GM20000 (cell line): Measurements from ENCODE around the gene CTXND2.
"Not testable (repeated sequence)": the region's sequence is repeated elsewhere in the genome, so short reads cannot be mapped to it uniquely, and the experiment has no call there.

Experiments used
- DNase-seq: peaks from one replicate; pipeline ENCODE4 v3.0.0; 2012; ENCODE audit warnings: low spot score
- CTCF ChIP-seq: IDR thresholded peaks from 2 replicates; pipeline ENCODE4 v1.5.1; 2012; ENCODE audit warnings: mild to moderate bottlenecking, control low read depth; ENCODE audit errors: extremely low read depth, missing control alignments

Gene CTXND2

GRCh38 chr1:150863724-150864123 is 23.2 kb upstream of the CTXND2 start:
- DNase-seq = no peak
- no peak for TF ChIP-seq CTCF

GRCh38 chr1:150864200-150864599 is 22.7 kb upstream of the CTXND2 start:
- not testable (repeated sequence) for DNase-seq

- no peak for TF ChIP-seq CTCF
- DNase-seq = no peak
Measured at GRCh38 chr1:150869683-150870082, 17.3 kb upstream of the CTXND2 start.

DNA sequence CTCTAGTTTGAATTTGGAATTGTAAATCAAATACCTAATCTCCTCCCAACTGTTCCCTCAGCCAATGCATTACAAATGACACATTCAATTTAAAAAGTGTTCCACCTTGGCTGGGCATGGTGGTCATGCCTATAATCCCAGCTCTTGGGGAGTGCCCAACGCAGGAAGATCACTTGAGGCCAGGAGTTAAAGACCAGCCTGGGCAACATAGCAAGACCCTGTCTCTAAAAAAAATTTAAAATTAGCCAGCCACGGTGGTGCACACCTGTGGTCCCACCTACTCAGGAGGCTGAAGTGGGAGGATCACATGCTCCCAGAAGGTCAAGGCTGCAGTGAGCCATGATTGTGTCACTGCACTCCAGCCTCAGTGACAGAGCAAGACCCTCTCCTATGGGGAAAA is 14.4 kb upstream of the CTXND2 start:
- DNase-seq = no peak

DNA sequence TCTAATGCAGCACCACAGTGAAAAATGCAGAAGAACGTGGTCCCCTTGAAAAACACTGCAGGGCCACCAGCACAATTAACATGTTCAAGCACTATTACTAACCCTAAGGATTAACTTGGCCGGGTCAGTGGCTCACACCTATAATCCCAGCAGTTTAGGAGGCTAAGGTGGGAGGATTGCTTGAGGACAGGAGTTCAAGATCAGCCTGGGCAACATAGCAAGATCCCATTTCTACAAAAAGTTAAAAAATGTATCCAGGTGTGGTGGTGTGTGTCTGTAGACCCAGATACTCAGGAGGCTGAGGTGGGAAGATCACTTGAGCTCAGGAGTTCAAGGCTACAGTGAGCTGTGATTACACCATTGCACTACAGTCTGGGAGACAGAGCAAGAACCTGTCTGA is 13.4 kb upstream of the CTXND2 start:
- TF ChIP-seq CTCF = no peak
- no peak for DNase-seq

More for the DNA sequence above, 14.4 kb upstream of the CTXND2 start:
- no peak for TF ChIP-seq CTCF

GRCh38 chr1:150874455-150875196 is 12.3 kb upstream of the CTXND2 start:
- DNase-seq = no peak

DNA sequence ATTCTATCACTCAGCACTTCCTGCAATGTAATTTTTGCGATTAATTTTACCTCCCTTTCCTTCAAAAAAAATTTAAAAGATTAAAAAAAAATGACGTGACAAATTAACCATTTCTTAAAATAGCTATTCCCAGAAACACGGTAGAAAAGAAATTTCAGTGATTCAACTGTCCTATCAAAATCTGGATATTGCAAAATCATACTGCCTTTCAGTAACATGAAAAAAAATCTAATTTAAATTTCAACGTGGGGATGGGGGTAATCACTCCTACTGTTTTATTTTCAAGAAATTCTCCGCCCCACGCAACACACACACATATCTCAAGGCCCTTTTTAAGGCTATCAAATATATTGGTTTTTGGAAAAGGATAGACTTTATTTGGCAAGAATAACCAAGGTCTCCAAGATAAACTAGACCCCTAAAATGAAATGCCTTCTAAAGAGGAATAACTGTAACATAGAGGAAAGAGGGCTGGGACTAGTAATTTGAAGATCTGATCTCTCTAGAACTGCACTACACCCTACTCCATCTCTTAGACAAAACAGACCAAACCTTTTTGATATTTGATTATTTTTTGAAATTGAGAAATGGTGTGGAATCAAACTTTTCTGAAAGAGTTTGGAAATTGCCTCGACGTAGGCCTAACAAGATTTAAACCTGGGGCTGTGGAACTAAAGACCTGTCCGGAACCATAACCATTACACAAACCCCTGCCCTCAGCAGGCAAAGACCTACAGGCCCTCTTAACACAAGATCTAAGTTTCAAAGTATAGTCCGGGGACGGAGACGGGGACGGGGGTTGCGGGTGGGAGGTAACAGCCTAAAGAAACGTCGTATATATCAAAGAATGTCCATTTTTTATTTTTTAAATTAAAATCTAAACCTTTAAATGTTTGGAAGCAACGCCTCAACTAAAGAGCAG is 11.5 kb upstream of the CTXND2 start:
- no peak for TF ChIP-seq CTCF
- DNase-seq = no peak

More at GRCh38 chr1:150874455-150875196, 12.3 kb upstream of the CTXND2 start:
- TF ChIP-seq CTCF = no peak

GRCh38 chr1:150876119-150876454 is 10.8 kb upstream of the CTXND2 start:
- TF ChIP-seq CTCF = no peak
- DNase-seq = peak; percentile 51

DNA sequence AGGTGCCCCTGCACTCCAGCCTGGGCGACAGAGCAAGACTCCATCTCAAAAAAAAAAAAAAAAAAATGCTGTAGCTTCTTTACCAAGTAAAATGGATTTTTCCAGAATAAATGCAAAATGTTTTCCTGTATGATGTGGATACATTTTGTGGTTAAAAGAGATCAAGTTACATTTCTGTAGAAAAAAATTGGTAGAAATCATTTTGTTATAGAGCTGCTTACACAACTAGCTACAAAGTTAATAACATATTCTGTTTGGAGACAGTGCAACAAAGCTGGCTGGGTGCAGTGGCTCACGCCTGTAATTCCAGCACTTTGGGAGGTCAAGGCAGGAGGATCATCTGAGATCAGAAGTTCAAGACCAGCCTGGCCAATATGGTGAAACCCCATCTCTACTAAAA is 8.0 kb upstream of the CTXND2 start:
- DNase-seq = not testable (repeated sequence)
